ENCODE data around the gene AOC3.
"Not testable (repeated sequence)": the region's sequence is repeated elsewhere in the genome, so short reads cannot be mapped to it uniquely, and the experiment has no call there.

Gene AOC3

GRCh38 chr17:42889809-42890208 lies 38.8 kb downstream of the AOC3 start:
- DNase-seq (ENCODE audit: low read depth) = no peak
- TF ChIP-seq CTCF (conservative IDR thresholded peaks at IDR 0.05; ENCODE audit: low read depth, low read length) = no peak
- H3K4me3 ChIP-seq (ENCODE audit: low read depth, low read length) = no peak overlapping the region

- peak; percentile 48 for DNase-seq (ENCODE audit: low read depth)
- no peak overlapping the region for H3K4me3 ChIP-seq (ENCODE audit: low read depth, low read length)
- no peak for TF ChIP-seq CTCF (conservative IDR thresholded peaks at IDR 0.05; ENCODE audit: low read depth, low read length)
These were observed 40.6 kb downstream of the AOC3 start for GRCh38 chr17:42891539-42892152.

GRCh38 chr17:42893359-42893758 lies 42.4 kb downstream of the AOC3 start:
- no peak overlapping the region for H3K4me3 ChIP-seq (ENCODE audit: low read depth, low read length)
- no peak for TF ChIP-seq CTCF (conservative IDR thresholded peaks at IDR 0.05; ENCODE audit: low read depth, low read length)
- no peak for DNase-seq (ENCODE audit: low read depth)

DNA sequence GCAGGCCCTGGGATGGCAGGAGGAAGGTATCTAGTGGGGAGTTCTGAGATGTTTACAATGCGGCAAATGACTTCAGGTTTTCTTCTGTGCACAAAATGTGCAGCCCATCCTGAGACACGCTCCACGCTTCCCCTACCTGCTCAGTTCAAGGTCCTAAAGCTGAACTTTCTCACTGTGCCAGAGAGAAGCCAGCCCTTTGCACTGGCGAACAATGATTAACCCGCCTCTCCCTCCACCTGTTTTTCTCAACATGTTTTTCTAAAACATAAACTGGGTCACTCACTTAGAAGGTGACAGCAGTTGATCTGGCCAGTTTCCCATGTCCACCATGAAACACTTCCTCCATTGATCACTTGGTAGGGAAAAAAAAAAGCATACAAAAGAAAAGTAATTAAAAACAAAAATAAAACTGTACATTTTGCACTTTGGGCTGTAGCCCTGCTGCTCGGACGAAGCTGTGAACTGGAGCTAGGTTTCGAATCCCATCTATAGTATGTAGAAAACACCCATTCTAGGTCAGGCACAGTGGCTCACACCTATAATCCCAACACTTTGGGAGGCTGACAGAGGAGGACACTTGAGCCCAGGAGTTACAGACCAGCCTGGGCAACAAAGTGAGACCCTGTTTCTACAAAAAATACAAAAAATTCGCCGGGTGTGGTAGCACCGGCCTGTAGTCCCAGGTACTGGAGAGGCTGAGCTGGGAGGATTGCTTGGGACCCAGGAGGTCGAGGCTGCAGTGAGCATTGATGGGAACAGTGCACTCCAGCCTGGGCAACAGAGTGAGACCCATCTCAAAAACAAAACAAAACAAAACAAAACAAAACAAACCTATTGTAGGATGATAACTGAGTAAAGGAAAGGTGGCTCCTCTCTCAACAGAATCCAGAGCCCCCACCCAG lies 43.5 kb downstream of the AOC3 start:
- no peak for DNase-seq (ENCODE audit: low read depth)
- H3K4me3 ChIP-seq (ENCODE audit: low read depth, low read length) = no peak overlapping the region
- TF ChIP-seq CTCF (conservative IDR thresholded peaks at IDR 0.05; ENCODE audit: low read depth, low read length) = no peak

DNA sequence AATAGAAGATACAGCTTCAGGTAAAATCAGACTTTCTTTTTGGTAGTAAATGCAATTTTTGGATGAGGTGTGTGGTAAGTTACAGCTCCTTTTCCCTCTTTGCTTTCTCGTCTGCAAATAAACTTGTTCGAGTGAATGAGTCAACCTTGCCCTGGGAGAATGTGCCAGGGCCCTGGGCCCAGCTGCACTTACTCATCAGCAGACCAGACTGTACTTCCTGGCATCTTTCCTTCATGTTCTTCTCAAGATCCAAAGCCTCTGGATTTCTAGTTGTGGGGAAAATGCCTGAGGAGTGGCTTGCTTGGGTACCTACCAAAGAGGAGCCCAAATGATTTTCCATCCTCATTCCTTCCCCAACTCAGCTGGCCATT lies 44.2 kb downstream of the AOC3 start:
- no peak for TF ChIP-seq CTCF (conservative IDR thresholded peaks at IDR 0.05; ENCODE audit: low read depth, low read length)
- H3K4me3 ChIP-seq (ENCODE audit: low read depth, low read length) = no peak overlapping the region
- peak; percentile 69 for DNase-seq (ENCODE audit: low read depth)

GRCh38 chr17:42898147-42898811 lies 47.3 kb downstream of the AOC3 start:
- DNase-seq (ENCODE audit: low read depth) = no peak
- TF ChIP-seq CTCF (conservative IDR thresholded peaks at IDR 0.05; ENCODE audit: low read depth, low read length) = no peak
- no peak overlapping the region for H3K4me3 ChIP-seq (ENCODE audit: low read depth, low read length)

GRCh38 chr17:42899981-42900380 lies 49.0 kb downstream of the AOC3 start:
- not testable (repeated sequence) for H3K4me3 ChIP-seq (ENCODE audit: low read depth, low read length); DNase-seq (ENCODE audit: low read depth)

Data from choroid plexus epithelial cell (primary cell).